ENCODE results near the gene PTPN11.

PTPN11 gene

GRCh38 chr12:112543751-112544150, 125.0 kb downstream of the PTPN11 start:
- peak; percentile 72 for DNase-seq (ENCODE audit: low spot score)

- no peak for DNase-seq (ENCODE audit: low spot score)
Measured at GRCh38 chr12:112546339-112546738, 127.6 kb downstream of the PTPN11 start.

GRCh38 chr12:112546996-112547395, 128.2 kb downstream of the PTPN11 start:
- DNase-seq (ENCODE audit: low spot score): no peak

GRCh38 chr12:112549031-112549430, 130.3 kb downstream of the PTPN11 start:
- DNase-seq (ENCODE audit: low spot score): no peak

GRCh38 chr12:112551681-112552080, 132.9 kb downstream of the PTPN11 start:
- DNase-seq (ENCODE audit: low spot score): no peak

GRCh38 chr12:112555621-112556233, 137.0 kb downstream of the PTPN11 start:
- DNase-seq (ENCODE audit: low spot score): no peak

- DNase-seq (ENCODE audit: low spot score): no peak
Measured at GRCh38 chr12:112557951-112558630, 139.3 kb downstream of the PTPN11 start.
